ENCODE measurements around the gene PPP1R13B.
"Not testable (repeated sequence)": the region's sequence is repeated elsewhere in the genome, so short reads cannot be mapped to it uniquely, and the experiment has no call there.

PPP1R13B gene

GRCh38 chr14:103847451-103848174 is at the start of gene PPP1R13B:
Gene PPP1R13B, minus strand, starts transcription at chr14:103847575. Its CDS starts 268 bp downstream, at chr14:103847307.
- peak; percentile 94 for DNase-seq

GRCh38 chr14:103896578-103896977 is 49.2 kb upstream of the PPP1R13B start:
- DNase-seq = no peak

GRCh38 chr14:103894723-103895059 is 47.3 kb upstream of the PPP1R13B start:
- DNase-seq = no peak

- DNase-seq = no peak
These were observed 46.8 kb upstream of the PPP1R13B start for GRCh38 chr14:103894034-103894722.

GRCh38 chr14:103892247-103892646 is 44.9 kb upstream of the PPP1R13B start:
- no peak for DNase-seq

GRCh38 chr14:103891667-103892215 is 44.4 kb upstream of the PPP1R13B start:
- DNase-seq = no peak

- DNase-seq = no peak
These were observed 43.7 kb upstream of the PPP1R13B start for GRCh38 chr14:103890821-103891666.

GRCh38 chr14:103890052-103890371 is 42.6 kb upstream of the PPP1R13B start:
- no peak for DNase-seq

- DNase-seq = no peak
These were observed 42.1 kb upstream of the PPP1R13B start for GRCh38 chr14:103889313-103890051.

GRCh38 chr14:103889002-103889312 is 41.6 kb upstream of the PPP1R13B start:
- not testable (repeated sequence) for DNase-seq

GRCh38 chr14:103887557-103888115 is 40.3 kb upstream of the PPP1R13B start:
- no peak for DNase-seq

GRCh38 chr14:103887170-103887501 is 39.8 kb upstream of the PPP1R13B start:
- no peak for DNase-seq

- DNase-seq = no peak
These were observed 39.2 kb upstream of the PPP1R13B start for GRCh38 chr14:103886304-103887169.

- DNase-seq = no peak
These were observed 38.1 kb upstream of the PPP1R13B start for GRCh38 chr14:103885509-103885932.

GRCh38 chr14:103884854-103885253 is 37.5 kb upstream of the PPP1R13B start:
- DNase-seq = no peak

- DNase-seq = no peak
These were observed 35.8 kb upstream of the PPP1R13B start for GRCh38 chr14:103883263-103883523.

GRCh38 chr14:103882503-103883262 is 35.3 kb upstream of the PPP1R13B start:
- DNase-seq = no peak

- DNase-seq = no peak
These were observed 34.2 kb upstream of the PPP1R13B start for GRCh38 chr14:103881268-103882201.

GRCh38 chr14:103880348-103881267 is 33.2 kb upstream of the PPP1R13B start:
- DNase-seq = peak; percentile 18

Data from CD4-positive, alpha-beta T cell treated with Interleukin-10 for 1 hour (primary cell).